ENCODE results near the gene SLC2A6.

The SLC2A6 gene

GRCh38 chr9:133496861-133497842, 18.3 kb upstream of the SLC2A6 start:
- DNase-seq (ENCODE audit: low read depth in 2 of 2) = no peak

- no peak for DNase-seq (ENCODE audit: low read depth in 2 of 2)
These were observed 16.7 kb upstream of the SLC2A6 start for GRCh38 chr9:133495327-133496293.

GRCh38 chr9:133494636-133495326, 15.9 kb upstream of the SLC2A6 start:
- DNase-seq (ENCODE audit: low read depth in 2 of 2) = no peak

DNA sequence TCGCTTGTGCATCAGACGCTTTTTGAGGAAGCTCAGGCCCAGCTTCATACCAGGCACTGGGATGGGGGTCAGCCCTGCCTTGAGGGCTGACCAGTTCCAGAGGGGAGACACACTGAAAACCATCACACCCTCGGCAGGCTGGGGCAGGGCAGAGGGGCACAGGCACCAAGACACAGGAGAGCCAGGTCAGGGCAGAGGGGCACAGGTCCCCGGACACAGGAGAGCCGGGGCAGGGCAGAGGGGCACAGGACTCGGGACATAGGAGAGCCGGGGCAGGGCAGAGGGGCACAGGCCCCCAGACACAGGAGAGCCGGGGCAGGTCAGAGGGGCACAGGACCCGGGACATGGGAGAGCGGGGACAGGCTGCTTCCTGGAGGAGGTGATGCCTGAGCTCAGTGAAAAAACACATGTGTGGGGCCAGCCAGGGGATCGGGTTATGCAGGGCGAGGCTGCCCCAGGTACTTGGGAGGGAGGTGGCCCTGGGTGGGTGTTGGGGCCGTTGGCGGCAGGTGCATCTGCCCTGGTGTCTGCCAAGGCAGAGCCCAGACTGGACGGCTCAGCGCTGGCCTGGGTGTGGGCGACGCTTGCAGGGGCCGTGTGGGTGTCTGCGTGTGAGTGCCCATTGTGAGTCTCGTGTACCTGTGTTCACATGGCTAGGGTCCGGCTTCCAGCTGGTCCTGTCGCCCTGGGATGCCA, 15.1 kb upstream of the SLC2A6 start:
- DNase-seq (ENCODE audit: low read depth in 2 of 2) = no peak

GRCh38 chr9:133493428-133493827, 14.5 kb upstream of the SLC2A6 start:
- no peak for DNase-seq (ENCODE audit: low read depth in 2 of 2)

GRCh38 chr9:133492061-133493021, 13.4 kb upstream of the SLC2A6 start:
- no peak for DNase-seq (ENCODE audit: low read depth in 2 of 2)

GRCh38 chr9:133491656-133491925, 12.7 kb upstream of the SLC2A6 start:
- DNase-seq (ENCODE audit: low read depth in 2 of 2) = no peak

DNA sequence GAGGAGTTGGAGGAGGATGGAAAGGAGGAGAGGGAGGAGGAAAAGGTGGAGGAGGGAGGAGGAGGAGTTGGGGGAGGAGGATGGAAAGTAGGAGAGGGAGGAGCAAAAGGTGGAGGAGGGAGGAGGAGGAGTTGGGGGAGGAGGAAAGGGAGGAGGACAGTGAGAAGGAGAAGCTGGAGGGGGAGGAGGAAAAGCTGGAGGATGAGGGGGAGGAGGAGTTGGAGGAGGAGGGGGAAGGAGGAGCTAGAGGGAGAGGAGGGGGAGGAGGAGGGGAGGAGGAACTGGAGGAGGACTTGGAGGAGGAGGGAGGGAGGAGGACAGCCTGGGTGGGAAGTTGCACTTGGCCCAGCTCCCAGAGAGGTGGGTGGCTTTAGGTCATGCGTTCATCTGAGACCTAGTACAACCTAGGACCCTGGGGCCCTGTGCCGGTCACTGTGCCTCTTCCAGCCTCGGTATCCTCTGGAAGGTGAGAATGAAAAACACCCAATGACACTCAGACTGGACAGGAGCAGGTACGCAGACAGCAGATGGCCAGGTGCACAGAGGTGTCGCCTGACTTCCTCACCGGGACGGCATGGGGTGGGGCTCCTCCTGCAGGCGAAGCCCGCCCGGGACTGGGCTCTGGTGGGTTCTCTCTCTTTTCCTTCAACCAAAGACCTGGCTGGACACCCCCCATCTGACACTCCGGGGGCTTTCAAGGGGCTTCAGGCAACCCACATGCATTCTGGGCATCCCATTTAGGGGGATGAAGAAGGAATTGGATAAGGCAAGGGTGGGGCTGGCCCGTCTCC, 12.2 kb upstream of the SLC2A6 start:
- no peak for DNase-seq (ENCODE audit: low read depth in 2 of 2)

DNA sequence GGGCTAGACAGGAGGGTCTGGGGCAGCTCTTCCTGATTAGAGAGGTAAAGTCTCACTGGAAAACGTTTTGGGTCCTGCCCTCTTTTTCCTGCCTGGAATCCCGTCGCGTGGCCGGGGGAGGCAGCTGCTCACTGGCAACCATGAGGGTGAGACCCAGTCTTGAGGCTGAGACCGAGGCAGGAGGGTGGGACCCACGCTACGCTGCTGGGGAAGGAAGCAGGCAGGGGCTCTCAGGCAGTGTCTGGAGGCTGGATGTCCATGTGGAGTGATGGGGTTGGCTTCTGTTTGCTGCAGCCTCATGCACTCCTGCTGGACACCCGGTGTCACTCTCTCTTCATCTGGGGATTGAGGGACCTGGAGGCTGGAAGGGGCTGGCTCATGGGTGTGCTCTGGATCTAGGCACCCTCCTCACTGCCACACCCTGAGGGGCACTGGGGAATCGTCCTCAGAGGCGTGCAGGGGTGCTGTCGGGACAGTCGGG, 11.3 kb upstream of the SLC2A6 start:
- DNase-seq (ENCODE audit: low read depth in 2 of 2) = no peak

DNA sequence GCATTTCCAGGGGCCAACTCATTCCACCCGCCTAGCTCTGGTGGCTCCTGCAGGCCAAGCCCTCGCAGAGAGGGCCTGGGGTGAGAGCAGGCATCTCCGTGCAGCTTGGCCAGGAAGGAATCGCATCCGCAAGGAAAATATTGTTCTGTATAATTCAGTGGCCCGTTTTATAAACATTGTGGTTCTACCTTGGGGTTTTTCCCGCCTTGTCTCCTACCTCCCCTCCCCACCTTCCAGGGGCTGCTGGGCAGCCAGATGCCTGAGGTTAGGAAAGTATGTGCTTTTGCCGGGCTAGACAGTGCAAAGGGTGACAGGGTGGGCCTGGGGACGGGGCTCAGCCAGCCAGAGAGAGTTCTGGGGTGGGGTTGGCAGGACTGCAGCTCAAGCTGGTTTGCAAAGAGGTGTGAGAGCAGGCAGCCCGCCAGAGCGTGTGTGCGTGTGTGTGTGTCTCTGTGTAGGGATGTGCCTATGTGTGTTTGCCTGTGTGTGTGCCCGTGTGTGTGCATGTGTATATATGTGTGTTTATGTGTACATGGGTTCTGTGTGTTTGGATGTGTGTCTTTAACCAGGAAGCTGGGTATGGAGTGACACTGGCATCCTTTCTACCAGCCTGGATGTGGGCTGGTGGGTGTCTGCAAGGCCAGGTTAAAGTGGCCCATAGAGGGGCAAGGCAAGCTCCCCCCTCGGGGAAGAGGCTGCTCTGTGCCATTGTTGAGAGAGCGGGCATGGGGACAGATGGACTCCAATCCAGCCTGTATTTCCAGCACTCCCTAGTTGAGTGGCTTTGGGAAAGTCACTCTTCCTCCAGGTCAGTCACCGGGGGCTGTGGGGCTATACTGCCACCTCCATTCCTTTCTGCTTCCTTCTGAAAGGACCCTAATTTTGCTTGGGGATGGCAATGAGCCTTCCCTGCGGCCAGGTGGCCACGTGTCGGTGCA, 10.6 kb upstream of the SLC2A6 start:
- no peak for DNase-seq (ENCODE audit: low read depth in 2 of 2)

DNA sequence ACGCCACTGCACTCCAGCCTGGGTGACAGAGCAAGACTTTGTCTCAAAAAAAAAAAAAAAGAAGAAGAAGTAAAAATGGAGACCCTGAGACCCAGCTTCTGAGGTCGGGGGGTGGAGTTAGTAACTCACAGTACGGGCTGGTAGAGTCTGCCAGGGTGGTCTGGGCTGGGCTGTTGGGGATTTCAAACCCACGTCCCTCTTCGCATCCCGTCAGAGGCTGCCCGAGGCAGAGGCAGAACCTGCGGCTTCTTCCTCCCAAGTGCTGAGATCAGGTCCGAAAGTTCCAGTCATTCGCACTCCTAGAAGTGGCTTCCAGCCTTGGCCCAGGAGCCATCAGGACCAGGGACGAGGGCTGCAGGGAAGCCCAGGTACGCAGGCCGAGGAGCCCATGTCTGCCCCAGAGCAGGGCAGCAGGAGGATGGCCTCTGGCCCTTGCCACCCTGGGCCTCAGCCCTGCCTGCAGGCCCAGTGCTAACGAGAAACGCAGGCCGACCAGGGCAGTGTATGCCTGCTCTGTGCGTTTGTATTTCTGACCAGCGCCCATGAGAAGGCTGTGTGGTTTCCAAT, 9.9 kb upstream of the SLC2A6 start:
- no peak for DNase-seq (ENCODE audit: low read depth in 2 of 2)

GRCh38 chr9:133487331-133487725, 8.4 kb upstream of the SLC2A6 start:
- no peak for DNase-seq (ENCODE audit: low read depth in 2 of 2)

GRCh38 chr9:133485531-133486260, 6.8 kb upstream of the SLC2A6 start:
- DNase-seq (ENCODE audit: low read depth in 2 of 2) = no peak

DNA sequence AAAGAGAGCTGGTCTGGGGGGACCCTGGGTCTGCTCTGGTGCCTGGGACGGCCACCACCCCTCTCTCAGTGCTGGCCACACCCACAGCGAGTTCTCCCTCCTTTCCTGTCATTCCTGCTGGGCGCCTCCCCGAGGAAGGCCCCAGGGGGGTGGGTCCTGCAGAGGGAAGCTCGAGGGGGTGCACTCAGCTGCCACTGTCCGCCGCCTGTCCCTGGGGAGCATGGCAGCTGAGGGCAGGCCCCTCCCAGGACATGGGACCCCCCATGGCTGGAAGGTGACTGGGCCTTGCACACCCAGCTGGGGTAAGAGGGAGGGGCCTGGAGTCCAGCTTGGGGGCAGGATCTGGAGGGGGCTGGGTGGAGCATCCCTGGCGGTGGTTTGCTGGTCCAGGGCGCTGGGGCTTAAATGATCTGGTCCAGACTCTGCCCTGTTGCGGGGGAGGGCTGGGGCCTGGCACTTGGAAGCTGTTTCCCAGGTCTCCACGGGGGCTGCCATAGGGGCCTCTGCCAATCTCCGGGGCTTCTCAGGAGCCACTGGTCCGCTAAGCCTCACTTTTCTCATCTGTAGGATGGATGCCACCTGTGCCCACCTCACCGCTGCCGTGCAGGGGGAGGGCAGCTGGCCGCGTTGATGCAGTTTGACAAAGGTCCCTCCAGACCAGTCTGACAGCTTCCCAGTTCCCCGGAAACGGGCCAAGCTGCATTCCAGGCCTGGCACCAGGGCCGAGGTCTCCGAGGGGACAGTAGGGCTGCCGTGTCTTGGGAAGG, 6.0 kb upstream of the SLC2A6 start:
- DNase-seq (ENCODE audit: low read depth in 2 of 2) = no peak

- no peak for DNase-seq (ENCODE audit: low read depth in 2 of 2)
These were observed 4.7 kb upstream of the SLC2A6 start for GRCh38 chr9:133483611-133484010.
